ENCODE results near the gene ETV7.

Gene ETV7

DNA sequence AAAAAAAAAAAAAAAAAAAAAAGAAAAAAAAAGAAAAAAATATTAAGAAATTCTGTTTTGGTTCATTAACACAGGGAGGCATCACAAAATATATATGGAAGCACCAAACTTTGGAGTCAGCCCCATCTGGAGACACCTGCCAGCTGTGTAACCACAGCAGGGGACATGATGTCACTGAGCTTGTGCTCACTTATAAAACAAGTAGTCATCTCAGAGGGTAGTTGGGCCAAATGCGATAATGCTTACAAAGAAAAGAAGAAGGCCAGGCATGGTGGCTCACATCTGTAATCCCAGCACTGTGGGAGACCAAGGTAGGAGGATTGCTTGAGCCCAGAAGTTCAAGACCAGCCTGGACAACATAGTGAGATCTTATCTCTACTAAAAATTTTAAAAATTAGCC, 49.7 kb downstream of the ETV7 start:
- no peak for DNase-seq

DNA sequence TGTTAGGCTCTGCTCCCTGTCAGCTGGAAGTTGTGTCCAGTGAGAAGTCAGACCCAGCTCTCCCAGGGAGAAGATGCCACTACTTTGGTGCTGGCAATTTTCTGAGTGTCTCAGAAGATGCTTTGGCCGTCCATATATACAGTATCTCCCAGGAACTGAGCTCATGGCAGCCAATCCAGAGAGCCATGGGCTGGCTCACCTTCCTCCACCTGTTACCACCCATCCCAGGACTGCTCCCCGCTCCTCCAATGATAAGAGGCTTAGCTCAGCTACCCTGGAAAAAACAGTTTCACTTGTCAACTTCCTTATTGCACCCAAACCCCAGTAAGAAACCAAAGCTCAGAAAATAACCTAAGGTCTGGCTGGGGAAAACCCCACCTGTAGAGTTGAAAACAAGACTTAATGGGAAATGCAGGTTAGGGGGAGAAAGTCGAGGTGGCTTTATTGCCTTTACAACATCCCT, 50.7 kb downstream of the ETV7 start, which contains the start of gene BNIP5:
BNIP5 (minus strand) TSS at position 110 of the 463 bp plus-strand sequence. CDS start 6,198 bp downstream, outside the sequence.
- no peak for DNase-seq

DNA sequence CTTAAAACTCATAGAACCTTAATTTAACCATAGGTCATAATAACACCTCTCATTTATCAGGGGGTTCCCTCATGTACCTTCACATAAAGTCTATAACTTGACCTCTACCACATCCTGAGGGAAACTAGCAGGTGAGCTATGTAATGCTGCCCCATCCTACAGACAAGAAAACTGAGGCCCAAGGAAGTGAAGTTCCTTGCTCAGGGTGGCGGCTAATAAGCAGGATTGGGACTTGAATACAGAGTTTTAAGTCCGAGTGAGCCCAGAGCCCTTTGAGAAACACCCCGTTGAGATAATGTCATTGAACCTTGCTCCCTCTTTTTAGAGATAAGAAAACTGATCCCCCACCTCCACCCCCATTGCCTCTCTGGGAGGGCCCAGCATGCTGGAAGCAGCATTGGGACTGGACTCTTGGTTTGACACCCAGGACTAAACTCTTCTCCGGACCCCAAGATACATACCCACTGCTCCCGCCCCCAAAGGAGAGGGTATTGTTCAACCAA, 51.2 kb downstream of the ETV7 start:
- DNase-seq: no peak

DNA sequence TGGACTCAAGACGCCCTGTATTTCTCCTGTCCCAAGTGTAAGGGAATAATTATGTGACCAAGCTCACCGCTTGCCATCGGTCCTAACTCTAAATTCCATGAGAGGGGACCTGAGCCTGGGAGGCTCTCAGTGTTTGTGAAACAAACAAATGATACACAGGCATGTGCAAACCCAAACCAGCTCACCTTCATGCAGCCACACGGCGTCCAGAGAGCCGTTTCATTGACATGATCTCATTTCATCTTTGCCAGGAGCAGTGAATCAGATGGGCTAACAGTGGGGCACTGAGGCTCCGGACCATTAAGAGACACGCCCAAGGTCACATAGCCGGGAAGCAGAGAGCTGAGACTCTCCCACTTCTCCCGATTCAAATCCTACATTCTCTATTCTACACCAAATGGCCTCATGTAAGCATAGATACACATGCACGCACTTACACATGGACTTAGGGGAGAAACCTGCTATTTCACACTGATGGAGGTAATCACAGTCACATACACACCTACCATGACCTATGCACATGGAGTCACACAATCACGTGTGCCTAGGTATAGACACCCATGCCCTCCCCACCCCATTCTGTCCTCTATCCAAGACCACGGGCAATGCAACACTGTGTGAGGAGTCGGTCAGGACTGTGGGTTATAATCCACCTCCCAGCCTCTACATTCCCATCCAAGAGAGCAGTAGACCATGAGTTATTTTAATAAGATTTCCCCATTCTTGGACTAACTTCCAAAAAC, 51.8 kb downstream of the ETV7 start:
- no peak for DNase-seq

DNA sequence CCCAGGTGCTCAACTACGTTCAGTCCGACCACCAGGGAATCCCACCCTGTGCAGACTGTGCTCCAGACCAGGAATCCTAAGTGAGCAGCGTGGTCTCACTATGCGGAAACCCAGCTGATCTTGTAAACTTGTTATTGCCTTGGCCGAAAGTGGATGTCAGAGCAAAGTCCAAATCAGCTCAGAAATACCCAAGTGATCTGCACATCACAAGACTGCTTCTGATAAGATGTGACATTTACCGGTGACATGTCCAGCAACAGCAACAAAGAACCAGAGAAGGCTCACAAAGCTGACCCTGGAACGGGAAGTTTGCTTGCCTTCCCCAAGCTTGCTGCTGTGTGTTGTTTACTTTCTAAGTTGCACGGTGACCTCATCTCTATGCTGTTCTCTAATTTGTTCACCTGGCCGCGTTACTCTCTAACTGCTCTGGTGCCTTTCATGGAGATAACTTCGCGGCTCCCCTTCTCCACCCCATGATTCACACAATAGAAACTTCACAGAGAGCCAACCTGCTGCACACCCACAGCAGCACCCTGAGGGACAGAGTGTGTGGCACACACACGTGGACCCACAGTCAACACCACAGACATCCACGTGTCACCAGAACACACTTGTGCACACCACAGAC, 52.5 kb downstream of the ETV7 start:
- no peak for DNase-seq

DNA sequence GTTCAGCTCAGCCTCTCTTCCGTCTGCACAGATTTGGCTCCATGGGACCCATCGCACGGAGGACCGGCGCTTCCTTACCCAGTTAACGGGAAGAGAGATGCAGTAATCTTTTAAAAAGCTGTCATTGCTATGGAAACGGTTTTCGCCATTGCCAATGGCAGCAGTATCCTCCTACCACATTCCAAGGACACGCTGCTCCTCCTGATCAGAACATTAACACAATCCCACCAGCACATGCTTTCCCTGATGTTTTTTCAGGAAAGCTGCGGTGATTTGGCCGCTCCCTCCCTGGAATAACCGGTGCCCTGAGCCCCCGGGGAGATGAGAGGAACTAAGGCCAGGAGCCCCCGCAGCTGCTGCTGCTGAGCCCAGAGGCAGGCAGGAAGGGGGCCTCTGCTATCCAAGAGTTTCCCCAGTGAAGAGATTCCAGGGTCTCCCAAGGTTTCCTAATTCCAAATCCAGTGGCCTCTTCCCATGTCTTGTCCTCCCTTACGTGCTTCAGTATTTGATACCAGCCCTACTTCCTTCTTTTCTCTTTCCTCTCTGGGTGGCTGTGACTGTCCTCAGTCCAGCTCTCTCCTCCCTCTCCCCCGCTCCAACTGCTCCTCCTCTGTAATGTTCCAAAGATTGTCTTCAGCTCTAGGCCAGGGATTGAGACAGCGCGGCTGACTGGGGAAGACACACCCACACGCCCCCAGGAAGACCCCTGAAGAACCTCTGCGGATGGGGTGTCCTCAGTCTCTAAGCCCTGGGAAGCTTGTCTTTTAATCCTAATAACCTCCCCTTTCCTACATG, 53.3 kb downstream of the ETV7 start:
- DNase-seq: no peak

DNA sequence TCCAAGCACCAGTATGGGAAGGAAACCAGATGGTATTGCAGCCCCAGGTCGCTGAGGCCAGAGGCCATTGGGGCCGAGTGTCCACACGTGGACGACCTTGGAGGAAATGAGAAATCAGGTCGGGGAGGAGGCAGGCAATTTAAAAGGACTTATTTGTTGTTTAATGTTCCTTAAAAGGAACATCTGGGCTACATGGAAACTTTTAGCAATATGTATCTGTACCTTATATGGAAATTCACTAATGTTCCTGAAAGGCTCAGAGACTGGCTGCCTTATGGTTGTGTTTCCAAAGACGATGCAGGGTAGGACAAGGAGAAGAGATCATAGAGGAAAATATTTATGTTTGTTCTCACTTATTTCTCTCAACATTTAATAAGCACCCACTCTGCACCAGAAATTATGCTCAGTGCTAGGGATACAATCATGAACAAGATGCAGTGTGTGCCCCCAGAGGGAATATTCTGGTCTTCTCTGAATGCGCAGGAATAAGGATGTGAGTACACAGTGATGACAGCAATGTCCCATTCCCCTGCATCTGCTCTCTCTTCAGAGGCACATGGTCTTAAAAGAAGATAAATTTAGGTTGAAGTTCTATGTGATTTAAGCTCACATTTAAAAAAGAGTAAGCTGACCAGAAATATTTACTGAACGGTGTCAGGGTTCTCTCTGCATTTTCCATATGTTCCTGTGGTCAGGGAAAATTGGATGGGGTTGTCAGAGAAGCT, 54.1 kb downstream of the ETV7 start:
- no peak for DNase-seq

DNA sequence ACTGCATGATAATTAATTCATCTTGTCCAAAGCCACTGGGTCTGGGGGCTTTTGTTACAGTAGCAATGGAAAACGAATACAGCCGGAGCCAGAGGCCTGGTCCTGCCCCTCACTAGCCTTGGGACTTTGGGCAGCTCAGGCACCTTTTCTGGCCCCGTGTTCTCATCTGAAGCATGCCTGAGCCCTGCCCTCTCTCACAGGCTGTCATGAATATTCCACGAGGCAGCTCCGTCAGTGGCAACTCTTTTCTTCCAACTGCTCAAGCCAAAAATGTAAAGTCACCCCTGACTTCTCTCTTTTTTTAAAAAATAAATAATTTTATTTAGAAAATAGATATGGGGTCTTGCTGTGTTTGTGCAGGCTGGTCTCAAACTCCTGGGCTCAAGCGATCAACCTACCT, 56.1 kb downstream of the ETV7 start:
- DNase-seq: no peak

DNA sequence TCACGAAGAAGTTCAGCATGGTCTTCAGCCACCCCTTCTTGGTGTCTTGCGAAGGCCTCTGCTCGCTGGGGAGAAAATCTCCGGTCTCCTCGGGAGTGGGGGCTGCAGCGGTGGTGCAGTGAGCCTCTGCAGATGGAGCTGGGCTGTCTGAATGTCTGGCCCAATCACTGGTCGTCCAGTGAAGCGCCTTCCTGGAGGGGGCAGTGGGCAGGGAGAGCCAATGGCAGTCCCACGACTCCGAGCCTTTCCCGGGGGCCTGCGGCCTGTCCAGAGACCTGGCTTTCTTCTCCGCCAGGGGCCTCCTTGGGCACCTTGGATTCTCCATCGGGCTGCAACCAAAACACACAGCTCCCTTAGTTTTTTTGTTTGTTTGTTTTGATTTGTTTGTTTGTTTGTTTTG, 57.1 kb downstream of the ETV7 start:
- DNase-seq: no peak

DNA sequence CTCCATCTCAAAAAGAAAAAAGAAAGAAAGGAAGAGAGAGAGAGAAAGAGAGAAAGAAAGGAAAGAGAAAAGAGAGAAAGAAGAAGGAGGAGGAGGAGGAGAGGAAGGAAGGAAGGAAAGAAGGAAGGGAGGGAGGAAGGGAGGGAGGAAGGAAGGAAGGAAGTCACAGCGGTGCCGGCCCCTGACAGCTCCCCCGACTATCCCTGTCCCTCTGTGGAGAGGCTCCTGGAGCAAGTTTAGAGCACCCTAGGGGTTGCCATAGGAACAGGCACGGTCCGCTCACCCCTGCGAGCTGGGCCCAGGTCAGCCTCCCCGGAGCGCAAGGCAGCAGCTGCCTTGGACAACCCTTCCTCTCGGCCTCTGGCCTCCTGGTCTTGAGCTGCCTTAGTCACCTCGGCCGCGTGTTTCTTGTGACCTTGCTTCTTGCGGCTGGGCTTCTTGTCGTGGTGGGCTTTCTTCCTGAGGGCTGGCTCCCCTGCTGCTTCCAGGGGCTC, 57.6 kb downstream of the ETV7 start:
- no peak for DNase-seq

DNA sequence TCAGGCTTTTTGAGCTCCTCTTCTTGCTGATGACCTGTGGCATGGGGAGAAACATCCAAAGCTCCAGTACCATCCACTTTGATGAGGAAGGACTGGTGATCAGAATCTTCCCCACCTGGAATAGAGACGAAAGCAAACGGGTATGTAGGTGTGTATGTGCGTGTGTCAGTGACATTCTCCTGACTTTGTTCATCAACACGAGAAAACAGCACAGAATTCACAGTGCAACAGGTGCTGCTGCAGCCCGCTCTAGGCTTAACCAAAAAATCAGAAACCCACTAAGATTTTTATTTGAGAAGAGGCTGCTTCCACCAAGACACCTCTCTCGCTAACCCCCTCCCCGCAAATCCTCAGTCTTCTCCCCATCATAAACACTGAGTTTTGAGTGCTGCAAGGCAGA, 58.9 kb downstream of the ETV7 start:
- no peak for DNase-seq

DNA sequence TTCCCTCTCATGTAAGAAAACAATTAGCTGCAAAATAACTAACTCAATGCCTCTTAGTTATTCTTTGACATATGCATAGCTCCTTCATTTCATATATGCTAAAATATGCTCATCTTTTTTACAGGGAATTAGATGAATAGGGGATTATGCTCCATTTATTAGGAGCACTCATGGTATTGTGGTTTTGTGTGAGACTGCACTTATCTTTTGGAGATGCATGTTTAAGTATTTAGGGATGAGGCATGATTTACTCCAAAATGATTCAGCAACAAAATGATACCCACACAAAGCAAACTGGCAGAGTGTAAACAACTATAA, 59.6 kb downstream of the ETV7 start:
- DNase-seq: no peak

DNA sequence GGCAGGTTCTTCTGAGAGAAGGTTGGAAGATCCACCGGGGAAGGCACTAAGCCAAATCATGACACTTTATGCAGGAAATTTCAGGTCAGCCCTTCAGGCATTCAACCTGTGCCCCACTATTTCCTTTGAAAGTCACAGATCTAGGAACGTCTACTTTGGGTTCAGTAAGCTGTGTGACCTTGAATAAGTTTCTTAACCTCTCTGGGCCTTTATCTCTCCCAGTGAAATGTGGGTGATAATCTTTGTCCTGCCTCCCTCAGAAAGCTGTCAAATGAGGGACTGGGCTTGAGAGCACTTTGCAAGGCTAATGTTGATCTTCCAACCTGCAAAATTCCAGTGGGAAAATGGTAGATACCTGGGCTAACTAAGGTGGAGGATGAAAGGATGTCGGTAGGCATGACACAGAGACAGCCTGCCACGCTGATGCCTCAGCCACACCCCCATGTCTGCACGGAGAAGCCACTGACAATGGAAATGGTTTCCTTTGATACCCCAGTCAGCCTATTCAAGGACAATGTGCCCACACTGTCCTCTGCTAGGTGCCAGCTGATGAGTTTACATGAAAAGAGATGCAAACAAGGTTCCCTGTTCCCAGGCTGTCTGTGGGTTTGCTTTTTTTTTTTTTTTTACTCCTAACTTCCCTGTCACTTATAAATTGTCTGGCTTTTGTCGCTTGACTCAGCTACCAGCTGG, 60.1 kb downstream of the ETV7 start:
- no peak for DNase-seq

DNA sequence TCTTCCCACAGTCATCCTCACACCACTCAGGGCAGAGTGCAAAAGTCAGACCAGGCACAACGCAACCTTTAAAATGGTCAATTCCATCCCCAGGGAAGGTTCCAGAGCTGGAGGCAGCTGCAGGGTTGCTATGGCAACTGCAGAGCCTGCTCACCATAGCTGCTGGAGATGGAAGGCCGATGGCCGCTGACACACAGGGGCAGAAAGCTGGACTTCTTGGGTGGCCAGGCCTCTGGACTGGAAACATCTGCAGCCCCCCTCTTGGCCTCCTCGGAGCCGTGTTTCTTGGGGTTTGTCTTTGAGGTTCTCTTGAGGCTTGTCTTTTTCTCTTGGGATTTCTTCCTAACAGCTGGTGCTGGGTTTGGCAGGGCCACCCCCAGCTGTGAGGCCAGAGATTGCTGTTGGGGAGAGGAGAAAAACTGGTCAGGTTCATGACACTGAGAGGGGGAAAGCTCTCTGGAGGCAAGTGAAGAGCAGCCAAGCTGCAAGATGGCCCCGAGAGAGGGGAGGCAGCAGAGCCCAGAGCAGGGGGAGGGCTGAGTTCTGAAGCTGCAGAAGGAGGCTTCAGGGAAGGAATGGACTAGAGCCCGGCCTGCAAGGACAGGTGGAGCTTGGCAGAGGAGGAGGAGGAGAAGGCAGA, 61.0 kb downstream of the ETV7 start:
- no peak for DNase-seq

DNA sequence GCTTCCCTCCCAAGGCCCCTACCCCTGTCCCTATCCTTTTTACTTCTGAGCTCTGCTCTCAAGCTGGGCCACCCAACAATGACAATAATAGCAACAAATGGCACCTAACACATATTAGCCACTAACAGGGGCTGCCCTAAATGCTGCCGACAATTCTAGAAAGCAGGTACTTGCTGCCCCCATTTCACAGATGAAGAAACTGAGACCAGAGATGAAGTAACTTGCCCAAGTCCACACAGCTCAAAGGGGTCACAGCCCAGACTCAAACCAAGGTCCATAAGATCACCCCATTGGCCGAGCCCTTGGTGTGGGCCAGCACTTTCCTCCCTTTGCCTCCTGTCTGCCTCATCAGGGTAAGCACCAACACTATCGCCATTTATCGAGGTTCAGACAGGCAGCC, 62.8 kb downstream of the ETV7 start:
- DNase-seq: no peak

DNA sequence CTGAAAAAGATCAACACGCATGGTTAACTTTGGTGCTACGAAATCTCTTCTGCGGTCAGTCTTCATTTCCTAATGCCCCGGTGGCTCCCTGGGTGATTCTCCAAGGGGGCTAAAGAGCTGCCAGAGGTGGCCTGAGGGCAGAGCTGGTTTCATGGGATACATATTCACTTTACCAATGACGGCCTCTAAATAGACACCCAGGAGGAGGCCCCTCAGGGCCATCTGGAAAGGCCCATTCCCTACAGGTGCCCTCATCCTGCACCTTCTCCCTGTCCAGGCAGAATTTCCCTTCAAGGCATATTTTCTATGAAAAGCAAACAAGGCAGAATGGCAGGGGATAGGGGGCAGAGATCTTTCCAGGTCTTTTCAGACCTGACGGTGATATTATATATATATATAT, 63.3 kb downstream of the ETV7 start:
- no peak for DNase-seq

DNA sequence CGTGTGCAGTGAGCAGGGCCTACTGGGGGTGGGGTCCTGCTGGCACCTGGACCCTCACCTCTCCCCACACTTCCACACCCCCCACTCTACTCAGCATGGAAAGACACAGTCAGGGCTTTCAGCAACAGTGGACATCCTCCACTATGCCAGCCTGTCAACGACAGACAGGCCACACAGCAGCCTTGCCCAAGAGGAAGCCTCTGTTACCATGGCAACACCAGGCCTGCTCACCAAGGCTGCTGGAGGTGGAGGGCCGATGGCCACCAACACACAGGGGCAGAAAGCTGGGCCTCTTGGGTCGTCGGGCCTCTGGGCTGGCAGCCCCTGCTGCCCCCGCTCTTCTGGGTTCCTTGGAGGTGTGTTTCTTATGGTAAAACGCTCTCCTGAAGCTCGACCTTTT, 64.4 kb downstream of the ETV7 start:
- no peak for DNase-seq

DNA sequence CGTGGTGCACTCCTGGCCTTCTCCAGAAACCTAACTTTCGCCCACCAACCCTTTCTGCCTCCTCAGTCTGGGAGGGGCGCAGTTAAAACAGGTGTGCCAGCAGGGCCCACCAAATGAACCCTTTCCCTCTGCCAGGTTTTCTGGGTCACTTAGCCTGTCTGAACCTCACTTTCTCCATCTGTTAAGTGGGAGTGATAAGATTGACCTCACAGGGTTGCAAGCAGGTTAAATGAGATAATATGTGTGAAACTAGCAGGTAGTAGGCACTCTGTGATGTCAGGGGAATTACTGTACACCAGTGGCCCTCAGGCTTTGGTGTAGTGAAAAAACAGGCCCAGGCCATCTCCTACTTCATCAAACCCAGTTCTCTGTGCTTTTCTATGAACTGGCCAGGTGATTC, 64.9 kb downstream of the ETV7 start:
- no peak for DNase-seq

DNA sequence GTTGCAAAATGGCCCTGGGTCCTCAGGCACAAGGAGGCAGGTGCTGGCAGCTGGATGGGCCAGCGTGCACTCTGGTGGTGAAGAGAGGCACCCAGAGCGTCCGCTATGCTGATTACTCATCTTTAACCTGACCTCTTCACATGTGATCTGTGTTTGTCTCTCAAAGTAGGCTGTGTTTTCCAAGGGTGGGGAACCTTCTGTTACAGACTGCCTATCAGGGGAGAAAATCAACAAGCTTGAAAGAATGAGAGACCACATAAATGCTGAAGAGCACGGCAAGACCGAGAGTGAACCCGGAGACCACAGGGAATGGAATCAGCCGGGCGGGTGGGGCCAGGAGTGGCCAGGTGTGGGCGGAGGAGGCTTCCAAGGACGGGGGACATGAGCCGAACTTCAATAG, 67.0 kb downstream of the ETV7 start:
- no peak for DNase-seq

DNA sequence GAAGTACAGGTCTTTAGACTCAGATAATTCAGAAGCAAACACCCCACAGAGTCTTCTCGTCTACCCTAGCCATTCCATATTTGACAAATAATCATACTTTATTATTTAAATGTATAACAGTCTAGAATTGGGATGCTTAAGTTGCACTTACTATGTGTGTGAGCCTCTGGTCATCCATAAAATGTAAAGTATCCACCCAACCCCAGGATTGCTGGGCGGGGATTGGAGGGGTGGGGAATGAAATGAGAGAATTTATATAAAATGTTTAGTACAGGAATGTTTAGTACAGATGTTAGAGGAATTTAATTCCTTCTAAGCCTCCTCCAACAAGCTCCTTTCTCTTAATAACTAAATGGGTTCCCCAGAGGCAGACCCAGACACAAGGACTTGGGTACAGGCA, 67.6 kb downstream of the ETV7 start:
- DNase-seq: no peak

DNA sequence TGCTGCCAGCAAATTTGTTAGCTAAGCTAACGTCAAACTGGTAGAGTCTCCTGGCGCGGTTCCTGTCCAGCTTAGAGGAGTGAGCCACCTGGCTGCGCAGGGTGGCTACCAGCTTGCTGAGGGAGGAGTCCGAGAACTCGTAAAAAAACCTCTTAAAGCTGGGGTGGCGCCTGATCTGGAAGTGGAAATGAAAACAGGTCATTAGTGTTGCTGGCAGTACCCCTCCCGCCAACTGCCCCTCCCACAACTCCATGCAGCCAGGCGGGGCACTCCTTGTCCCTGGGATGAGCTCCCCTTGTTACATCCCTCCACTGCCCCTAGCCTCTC, 68.1 kb downstream of the ETV7 start:
- DNase-seq: no peak

Measured in activated naive CD4-positive, alpha-beta T cell treated with Interleukin-2 at 50 U/mL for 16 hours (primary cell).